Caco-2 (cell line): Measurements from ENCODE around the gene CDPF1. TPM values are rescaled to one million over a fixed set of nuclear protein-coding genes. Genes with fewer than 3 reads are reported as not detected.

Experiments
- BruUV-seq: library from RNA; stranded (reverse); fragments of 400-500 nt; replicated peaks from 2 replicates; lab custom pipeline; 2021; lab: Mats Ljungman, UMichigan
- CTCF ChIA-PET: fragments of 300-600 bp; sonication (Branson Sonifier 250); formaldehyde crosslinking; loops from one replicate; lab custom pipeline; 2022; ENCODE audit warnings: antibody characterized with exemption; lab: Charles Lee
- POLR2A ChIA-PET: fragments of 300-600 bp; sonication (Branson Sonifier 250); formaldehyde crosslinking; loops from one replicate; lab custom pipeline; 2022; ENCODE audit warnings: antibody characterized with exemption; lab: Charles Lee
- DNase-seq, 2 experiments: peaks; one replicate each; pipeline versions ENCODE4 v3.0.0 to v3.0.0-alpha.2; 2020 to 2022
- H3K27me3 ChIP-seq: replicated peaks from 2 replicates; pipeline ENCODE4 v1.6.0; 2011; ENCODE audit warnings: low read length; ENCODE audit not compliant: control insufficient read depth, insufficient read depth
- H3K36me3 ChIP-seq: 2 replicates; pipeline ENCODE4 v1.5.1; 2011; ENCODE audit warnings: low read length; ENCODE audit not compliant: control insufficient read depth, insufficient read depth
- H3K4me1 ChIP-seq: fragments of 250-450 bp; sonication (Bioruptor Pico); 2 replicates; pipeline ENCODE4 v1.5.1; 2020; ENCODE audit warnings: mild to moderate bottlenecking
- H3K4me3 ChIP-seq: 2 replicates; pipeline ENCODE4 v1.5.1; 2011; ENCODE audit warnings: low read depth, mild to moderate bottlenecking, control low read depth, low read length
- H3K9me3 ChIP-seq: fragments of 250-450 bp; sonication (Bioruptor Pico); 2 replicates; pipeline ENCODE4 v1.5.1; 2020; ENCODE audit warnings: mild to moderate bottlenecking, moderate library complexity
- H3K27ac Mint-ChIP-seq: one replicate; pipeline ENCODE4 v1.8.0; 2022; ENCODE audit warnings: mixed read lengths; ENCODE audit not compliant: unreplicated experiment
- H3K27me3 Mint-ChIP-seq: one replicate; pipeline ENCODE4 v1.8.0; 2022; ENCODE audit warnings: mixed read lengths; ENCODE audit not compliant: insufficient read depth, unreplicated experiment
- H3K36me3 Mint-ChIP-seq: one replicate; pipeline ENCODE4 v1.8.0; 2022; ENCODE audit warnings: mild to moderate bottlenecking, mixed read lengths; ENCODE audit not compliant: insufficient read depth, unreplicated experiment
- H3K4me1 Mint-ChIP-seq: one replicate; pipeline ENCODE4 v1.8.0; 2022; ENCODE audit warnings: low read depth, mixed read lengths; ENCODE audit not compliant: unreplicated experiment
- H3K4me3 Mint-ChIP-seq: one replicate; pipeline ENCODE4 v1.8.0; 2022; ENCODE audit warnings: mild to moderate bottlenecking, moderate library complexity, mixed read lengths; ENCODE audit not compliant: unreplicated experiment
- H3K9me3 Mint-ChIP-seq: one replicate; pipeline ENCODE4 v1.8.0; 2022; ENCODE audit warnings: mixed read lengths; ENCODE audit not compliant: unreplicated experiment
- intact Hi-C: fragments of 100-400 bp; cut with micrococcal nuclease; formaldehyde crosslinking; loops from one replicate; pipeline ENCODE4 v1.10.0; 2022; ENCODE audit not compliant: unreplicated experiment
- total RNA-seq: library from RNA; stranded (reverse); gene quantifications from 2 replicates; pipeline ENCODE4 v1.2.3, GENCODE V29; 2022
- TF ChIP-seq, protein P1 (sequence below), 2 experiments: fragments of 200-600 bp in 1 of 2; IDR thresholded peaks; 1 replicate in 1 of 2; 2 replicates in 1 of 2; pipeline versions ENCODE4 v1.5.1 to v1.8.0; 2011 to 2022; ENCODE audit warnings: antibody characterized with exemption in 1 of 2, control low read depth in 1 of 2, inconsistent platforms in 1 of 2, low read depth in 1 of 2, low read length in 1 of 2, mild to moderate bottlenecking in 1 of 2, moderate library complexity in 1 of 2; ENCODE audit not compliant: insufficient read depth in 1 of 2, severe bottlenecking in 1 of 2, unreplicated experiment in 1 of 2

Gene CDPF1
- total RNA-seq, 1 experiment from 2014 or later = 7.2 TPM

DNA sequence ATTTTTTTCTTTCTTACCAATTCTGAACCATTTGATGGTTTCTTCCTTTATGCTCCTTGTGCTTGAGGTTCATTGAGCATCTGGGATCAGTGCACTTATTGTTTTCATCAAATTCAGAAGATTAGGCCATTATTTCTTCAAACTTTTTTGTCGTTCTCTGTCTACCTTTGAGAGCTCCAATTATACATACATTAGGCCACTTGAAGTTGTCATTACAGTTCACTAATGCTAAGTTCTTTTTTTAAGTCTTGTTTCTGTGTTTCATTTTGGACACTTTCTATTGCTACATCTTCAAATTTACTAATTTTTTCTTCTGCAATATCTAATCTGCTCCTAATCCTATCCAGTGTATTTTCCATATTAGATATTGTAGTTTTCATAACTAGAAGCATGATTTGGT lies 40.8 kb downstream of the CDPF1 start:
- no peak overlapping the region for H3K27ac Mint-ChIP-seq
- Histone ChIP-seq H3K4me3 (no peak overlapping the region), H3K27me3 (no peaks in the 10 kb centered on the region), H3K9me3 (peaks cover 21% of the 10 kb centered on the region), H3K36me3 (no peaks in the 10 kb centered on the region), H3K4me1 (no peaks in the 10 kb centered on the region)
- ChIA-PET CTCF (no interaction called here), POLR2A (no interaction called here)
- peaks cover 17% of the 10 kb centered on the region for H3K36me3 Mint-ChIP-seq
- H3K27me3 Mint-ChIP-seq = no peaks in the 10 kb centered on the region
- H3K9me3 Mint-ChIP-seq = peaks cover 24% of the 10 kb centered on the region
- intact Hi-C loops = no loop called here
- TF ChIP-seq, protein P1, sequence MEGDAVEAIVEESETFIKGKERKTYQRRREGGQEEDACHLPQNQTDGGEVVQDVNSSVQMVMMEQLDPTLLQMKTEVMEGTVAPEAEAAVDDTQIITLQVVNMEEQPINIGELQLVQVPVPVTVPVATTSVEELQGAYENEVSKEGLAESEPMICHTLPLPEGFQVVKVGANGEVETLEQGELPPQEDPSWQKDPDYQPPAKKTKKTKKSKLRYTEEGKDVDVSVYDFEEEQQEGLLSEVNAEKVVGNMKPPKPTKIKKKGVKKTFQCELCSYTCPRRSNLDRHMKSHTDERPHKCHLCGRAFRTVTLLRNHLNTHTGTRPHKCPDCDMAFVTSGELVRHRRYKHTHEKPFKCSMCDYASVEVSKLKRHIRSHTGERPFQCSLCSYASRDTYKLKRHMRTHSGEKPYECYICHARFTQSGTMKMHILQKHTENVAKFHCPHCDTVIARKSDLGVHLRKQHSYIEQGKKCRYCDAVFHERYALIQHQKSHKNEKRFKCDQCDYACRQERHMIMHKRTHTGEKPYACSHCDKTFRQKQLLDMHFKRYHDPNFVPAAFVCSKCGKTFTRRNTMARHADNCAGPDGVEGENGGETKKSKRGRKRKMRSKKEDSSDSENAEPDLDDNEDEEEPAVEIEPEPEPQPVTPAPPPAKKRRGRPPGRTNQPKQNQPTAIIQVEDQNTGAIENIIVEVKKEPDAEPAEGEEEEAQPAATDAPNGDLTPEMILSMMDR (IDR thresholded peaks at IDR 0.05; ENCODE audit: insufficient read depth in 1 of 2, low read depth in 1 of 2, low read length in 1 of 2, severe bottlenecking in 1 of 2, unreplicated experiment in 1 of 2) = no peak
- no peaks in the 10 kb centered on the region for H3K4me1 Mint-ChIP-seq
- DNase-seq = no peak
- no TSS peak for BruUV-seq
- no peak overlapping the region for H3K4me3 Mint-ChIP-seq

DNA sequence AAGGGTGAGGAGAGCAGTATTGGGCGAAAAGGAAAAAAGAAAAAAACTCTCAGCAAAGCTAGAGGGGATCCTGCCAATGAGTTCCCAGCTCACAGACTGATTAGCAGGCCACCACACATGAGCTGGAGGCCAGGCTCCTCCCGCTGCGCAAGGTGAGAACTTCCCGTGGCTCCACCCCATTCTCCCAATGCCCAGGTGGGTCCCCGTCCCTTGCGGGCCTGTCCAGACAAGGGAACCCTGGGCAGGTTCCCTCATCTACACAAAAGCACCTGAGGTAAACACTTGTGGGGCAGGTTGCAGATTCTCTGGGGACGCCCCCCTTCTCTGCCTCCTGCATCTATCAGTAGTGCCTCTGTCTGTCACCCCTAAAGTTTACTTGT lies 46.5 kb downstream of the CDPF1 start:
- Mint-ChIP-seq H3K36me3 (peaks cover 9% of the 10 kb centered on the region), H3K4me1 (no peaks in the 10 kb centered on the region), H3K27me3 (no peaks in the 10 kb centered on the region), H3K27ac (no peak overlapping the region), H3K9me3 (peaks cover 5% of the 10 kb centered on the region), H3K4me3 (no peak overlapping the region)
- H3K4me3 ChIP-seq = no peak overlapping the region
- DNase-seq = peak in 1 of 2 experiments; percentile 51
- peaks cover 7% of the 10 kb centered on the region for H3K9me3 ChIP-seq
- TF ChIP-seq, protein P1 (IDR thresholded peaks at IDR 0.05; ENCODE audit: insufficient read depth in 1 of 2, low read depth in 1 of 2, low read length in 1 of 2, severe bottlenecking in 1 of 2, unreplicated experiment in 1 of 2) = no peak
- CTCF ChIA-PET = no interaction called here
- POLR2A ChIA-PET = no interaction called here
- no peaks in the 10 kb centered on the region for H3K27me3 ChIP-seq
- H3K4me1 ChIP-seq = no peaks in the 10 kb centered on the region
- BruUV-seq = no TSS peak
- intact Hi-C loops = no loop called here
- H3K36me3 ChIP-seq = peaks cover 2% of the 10 kb centered on the region; the same call in 1 of the 2 replicates

DNA sequence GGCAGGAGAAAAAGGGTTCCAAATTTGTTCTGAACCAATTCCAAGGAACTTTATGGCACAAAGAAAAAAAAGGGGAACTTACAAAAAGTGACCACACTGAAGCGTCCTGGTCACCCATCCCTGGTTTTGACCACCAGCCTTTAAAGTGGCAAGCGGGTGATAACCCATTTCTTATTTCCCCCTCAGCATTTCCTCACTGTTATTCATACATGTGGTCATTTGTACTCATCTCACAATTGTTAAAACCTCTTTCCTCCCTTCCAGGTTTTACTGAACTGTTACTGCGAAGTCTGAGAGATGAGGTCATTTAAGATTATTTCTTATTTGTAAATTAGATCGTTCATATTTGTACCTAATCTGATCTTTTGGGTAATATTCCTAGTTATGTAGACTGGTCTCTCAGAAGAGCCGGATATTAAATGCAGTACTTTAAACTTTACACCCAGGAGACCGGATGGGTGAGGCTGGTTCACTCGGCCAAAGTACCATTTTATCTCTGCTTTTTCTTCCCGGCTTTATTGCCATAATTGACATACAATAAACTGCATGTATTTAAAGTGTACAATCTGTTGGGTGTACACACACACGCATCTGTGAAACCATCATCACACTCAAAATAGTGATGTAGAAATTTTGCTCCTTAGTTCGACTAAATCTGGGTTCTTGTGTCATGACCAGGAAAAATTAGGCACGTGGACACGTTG lies 47.0 kb downstream of the CDPF1 start:
- Histone ChIP-seq H3K4me1 (no peaks in the 10 kb centered on the region), H3K27me3 (no peaks in the 10 kb centered on the region), H3K36me3 (peaks cover 2% of the 10 kb centered on the region; the same call in 1 of the 2 replicates), H3K9me3 (peaks cover 4% of the 10 kb centered on the region; the same call in 1 of the 2 replicates), H3K4me3 (no peak overlapping the region)
- POLR2A ChIA-PET = no interaction called here
- Mint-ChIP-seq H3K4me3 (no peak overlapping the region), H3K27ac (peak overlapping the region; percentile 25), H3K27me3 (no peaks in the 10 kb centered on the region), H3K9me3 (no peaks in the 10 kb centered on the region), H3K36me3 (peaks cover 6% of the 10 kb centered on the region), H3K4me1 (no peaks in the 10 kb centered on the region)
- TF ChIP-seq, protein P1 (IDR thresholded peaks at IDR 0.05; ENCODE audit: insufficient read depth in 1 of 2, low read depth in 1 of 2, low read length in 1 of 2, severe bottlenecking in 1 of 2, unreplicated experiment in 1 of 2) = no peak
- CTCF ChIA-PET = no interaction called here
- no peak for DNase-seq
- intact Hi-C loops = no loop called here
- BruUV-seq = no TSS peak
